ENCODE results near the gene MC5R. TPM values are rescaled to one million over a fixed set of nuclear protein-coding genes. Genes with fewer than 3 reads are reported as not detected.
"Not testable (repeated sequence)": the region's sequence is repeated elsewhere in the genome, so short reads cannot be mapped to it uniquely, and the experiment has no call there.

Gene MC5R
- total RNA-seq, 1 donor from 2014 or later, result not detected

- no peak for DNase-seq (ENCODE audit: low read depth, low spot score)
Observed at GRCh38 chr18:13836559-13836958, 12.6 kb downstream of the MC5R start.

GRCh38 chr18:13849791-13850190, 25.8 kb downstream of the MC5R start:
- DNase-seq (ENCODE audit: low read depth, low spot score), result no peak

- not testable (repeated sequence) for DNase-seq (ENCODE audit: low read depth, low spot score)
Observed at GRCh38 chr18:13862898-13863297, 38.9 kb downstream of the MC5R start.

GRCh38 chr18:13868501-13869271, 44.7 kb downstream of the MC5R start:
- DNase-seq (ENCODE audit: low read depth, low spot score), result no peak

- DNase-seq (ENCODE audit: low read depth, low spot score), result no peak
Observed at GRCh38 chr18:13871701-13872100, 47.8 kb downstream of the MC5R start.

- DNase-seq (ENCODE audit: low read depth, low spot score), result no peak
Observed at GRCh38 chr18:13872373-13872772, 48.4 kb downstream of the MC5R start.

GRCh38 chr18:13872932-13873331, 49.0 kb downstream of the MC5R start:
- no peak for DNase-seq (ENCODE audit: low read depth, low spot score)

- DNase-seq (ENCODE audit: low read depth, low spot score), result no peak
Observed at GRCh38 chr18:13874558-13874957, 50.6 kb downstream of the MC5R start.

Other genes starting within 250 kb of the MC5R start
- gene FAM210A, start 97.6 kb upstream of the MC5R start, total RNA-seq, result 27.0 and 31.6 TPM in 2 replicates
- 14.3 and 15.5 TPM in 2 replicates for gene RNMT, start 97.5 kb upstream of the MC5R start, total RNA-seq
- gene MC2R, start 91.4 kb downstream of the MC5R start, total RNA-seq, result not detected in 2 replicates